NCI-H1105 (cell line): ENCODE measurements around the gene ROBO1.

ENCODE experiments used
- DNase-seq: peaks from one replicate; lab custom pipeline; 2025; lab: John Stamatoyannopoulos, UW

The ROBO1 gene

DNA sequence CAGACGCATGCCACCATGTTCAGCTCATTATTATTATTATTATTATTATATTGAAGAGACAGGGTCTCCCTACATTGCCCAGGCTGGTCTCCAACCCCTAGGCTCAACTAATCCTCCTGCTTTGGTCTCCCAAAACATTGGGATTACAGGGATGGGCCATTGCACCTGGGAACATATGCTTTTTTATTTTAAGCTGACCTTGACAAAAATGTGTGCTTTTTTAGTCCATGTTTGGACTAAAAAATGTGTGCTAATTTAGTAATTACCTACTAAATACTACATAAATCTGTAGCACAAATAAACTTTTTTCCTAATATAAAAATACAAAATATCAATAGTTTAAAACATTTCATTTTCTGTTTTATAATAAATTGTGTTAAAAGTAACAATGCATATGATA is 693.2 kb downstream of the ROBO1 start:
- no peak for DNase-seq

DNA sequence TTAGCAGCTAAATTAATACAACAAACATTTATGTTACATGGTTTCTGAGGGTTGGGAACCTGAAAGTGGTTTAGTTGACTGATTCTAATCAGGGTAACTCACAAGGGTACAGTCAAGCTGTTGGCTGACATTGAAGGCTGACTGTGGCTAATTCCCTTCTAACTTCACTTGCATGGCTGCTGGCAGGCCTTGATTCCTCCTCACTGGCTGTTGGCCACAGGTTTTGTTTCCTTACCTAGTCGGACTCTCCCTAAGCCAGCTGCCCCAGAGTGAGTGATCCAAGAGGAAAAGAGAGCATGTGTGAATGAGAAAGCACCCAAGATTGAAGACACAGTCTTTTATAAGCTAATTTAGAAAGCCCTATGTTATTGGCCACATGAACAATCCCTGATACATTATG is 700.1 kb downstream of the ROBO1 start:
- DNase-seq, result no peak

DNA sequence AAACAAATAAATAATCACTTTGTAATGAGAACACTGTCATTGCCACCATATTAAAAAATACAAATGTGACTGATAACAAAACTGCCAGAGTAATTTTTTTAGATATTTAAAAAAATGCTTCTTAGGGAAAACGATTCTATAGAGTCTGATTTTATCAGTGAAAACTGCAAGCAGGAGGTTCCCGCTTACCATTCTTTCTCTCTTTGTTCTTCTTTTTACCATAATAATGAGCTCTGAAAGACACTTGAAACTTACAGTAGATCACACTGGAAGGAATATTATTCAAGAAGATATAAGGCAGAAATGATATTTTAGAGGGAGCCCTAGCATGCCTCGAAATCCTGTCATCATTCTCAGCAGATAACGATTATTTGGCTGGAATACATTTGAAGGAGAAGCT is 701.3 kb downstream of the ROBO1 start:
- no peak for DNase-seq

DNA sequence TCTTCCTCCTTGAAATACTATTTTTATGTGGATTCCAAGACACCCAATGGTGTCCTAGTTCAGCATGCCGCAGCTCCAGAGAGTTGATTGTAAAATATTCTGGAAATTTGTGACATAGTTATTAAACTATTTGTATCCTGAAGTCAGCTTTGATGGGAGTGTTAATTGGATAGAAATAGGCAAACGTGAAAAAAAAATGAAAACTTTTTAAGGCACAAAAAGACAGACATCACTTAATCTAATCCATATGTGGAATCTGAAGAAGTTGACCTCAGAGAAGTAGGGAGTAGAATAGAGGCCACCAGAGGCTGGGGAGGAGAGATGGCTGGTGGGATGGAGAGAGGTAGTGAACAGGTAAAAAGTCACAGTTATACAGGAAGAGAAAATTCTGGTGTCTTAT is 704.2 kb downstream of the ROBO1 start:
- no peak for DNase-seq

DNA sequence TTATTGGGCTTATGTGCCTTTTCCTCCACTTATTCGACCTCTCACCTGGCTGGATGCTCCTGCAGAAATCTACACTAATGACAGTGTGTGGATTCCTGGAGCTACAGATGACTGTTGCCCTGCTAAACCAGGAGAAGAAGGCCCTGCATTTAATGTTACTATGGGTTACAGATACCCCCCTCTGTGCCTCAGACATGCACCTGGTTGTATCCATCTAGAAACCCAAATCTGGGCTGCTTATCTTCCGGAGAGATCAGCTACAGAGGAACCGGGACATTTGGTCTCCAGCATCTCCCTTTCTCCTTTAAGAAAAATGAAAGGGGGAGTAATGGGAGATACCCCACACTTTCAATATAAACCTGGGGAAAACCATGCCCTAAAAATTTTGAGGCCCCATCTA is 710.0 kb downstream of the ROBO1 start:
- DNase-seq, result no peak

DNA sequence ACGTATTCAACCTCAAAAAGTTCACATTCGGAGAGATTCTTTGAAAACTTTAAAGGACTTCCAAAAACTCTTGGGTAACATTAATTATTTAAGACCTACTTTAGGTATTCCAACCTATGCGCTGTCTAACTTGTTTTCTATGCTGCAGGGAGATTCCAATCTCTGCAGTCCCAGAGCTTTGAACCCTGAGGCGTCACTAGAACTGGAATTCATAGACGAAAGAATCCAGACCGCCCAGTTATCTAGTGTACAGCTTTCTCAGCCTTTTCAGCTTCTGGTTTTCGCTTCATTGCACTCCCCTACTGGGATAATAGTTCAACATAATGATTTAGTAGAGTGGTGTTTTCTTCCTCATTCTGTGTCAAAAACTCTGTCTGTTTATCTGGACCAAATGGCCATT is 711.3 kb downstream of the ROBO1 start:
- DNase-seq, result no peak

DNA sequence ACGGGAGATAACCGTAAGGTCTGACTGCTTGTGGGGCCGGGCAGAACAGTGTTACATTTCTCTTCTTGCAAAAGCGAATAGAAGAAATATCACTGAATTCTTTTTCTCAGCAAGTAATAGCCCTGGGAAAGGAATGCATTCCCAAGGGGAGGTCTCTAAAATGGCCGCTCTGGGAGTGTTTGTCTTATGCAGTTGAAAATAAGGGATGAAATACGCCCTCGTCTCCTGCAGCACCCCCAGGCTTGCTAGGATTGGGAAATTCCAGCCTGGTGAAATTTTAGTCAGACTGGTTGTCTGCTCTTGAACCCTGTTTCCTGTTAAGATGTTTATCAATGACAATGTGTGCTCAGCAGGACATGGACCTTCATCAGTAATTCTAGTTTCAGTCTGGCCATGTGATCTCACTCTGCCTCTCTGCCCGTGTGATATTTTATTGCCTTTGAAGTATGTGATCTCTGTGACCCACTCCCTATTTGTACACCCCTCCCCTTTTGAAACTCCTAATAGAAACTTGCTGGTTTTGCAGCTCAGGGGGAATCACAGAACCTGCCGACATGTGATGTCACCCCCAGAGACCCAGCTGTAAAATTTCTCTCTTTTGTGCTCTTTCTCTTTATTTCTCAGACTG is 715.6 kb downstream of the ROBO1 start:
- no peak for DNase-seq

DNA sequence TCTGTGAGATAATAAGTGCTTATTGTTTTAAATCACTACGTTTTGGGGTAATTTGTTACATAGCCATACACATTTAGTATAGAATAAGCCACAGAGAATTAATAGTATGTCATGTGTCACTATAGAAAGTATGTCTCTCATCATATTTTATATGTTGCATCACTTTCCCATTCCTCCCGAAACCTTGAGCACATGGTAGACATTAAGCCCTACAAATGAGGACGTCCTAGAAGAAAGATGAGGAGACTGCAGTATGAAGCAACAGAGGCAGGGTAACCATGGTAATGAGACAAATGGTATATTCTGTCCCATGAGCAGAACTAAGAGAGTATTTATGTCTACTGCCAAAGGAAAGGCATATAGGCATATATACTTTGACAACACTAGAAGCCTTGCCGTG is 720.2 kb downstream of the ROBO1 start:
- DNase-seq, result no peak

DNA sequence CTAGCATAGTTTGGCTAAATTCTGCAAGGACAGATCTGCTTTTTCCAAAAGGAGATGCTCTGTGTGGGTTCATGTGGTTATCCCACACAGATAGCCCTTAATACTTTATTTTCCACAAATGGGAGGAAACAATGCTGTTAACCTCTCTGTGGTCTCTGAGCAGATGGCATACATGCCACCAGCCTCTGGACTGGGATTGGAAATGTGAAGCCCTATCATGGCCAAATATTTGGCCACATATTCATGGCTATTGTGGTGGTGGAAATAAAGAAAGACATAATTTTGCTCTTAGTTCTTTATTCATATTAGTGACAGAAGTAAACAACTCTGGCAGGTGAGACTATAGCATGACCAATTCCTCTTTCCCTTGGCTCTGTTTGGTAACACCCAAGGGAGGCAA is 726.2 kb downstream of the ROBO1 start:
- no peak for DNase-seq

DNA sequence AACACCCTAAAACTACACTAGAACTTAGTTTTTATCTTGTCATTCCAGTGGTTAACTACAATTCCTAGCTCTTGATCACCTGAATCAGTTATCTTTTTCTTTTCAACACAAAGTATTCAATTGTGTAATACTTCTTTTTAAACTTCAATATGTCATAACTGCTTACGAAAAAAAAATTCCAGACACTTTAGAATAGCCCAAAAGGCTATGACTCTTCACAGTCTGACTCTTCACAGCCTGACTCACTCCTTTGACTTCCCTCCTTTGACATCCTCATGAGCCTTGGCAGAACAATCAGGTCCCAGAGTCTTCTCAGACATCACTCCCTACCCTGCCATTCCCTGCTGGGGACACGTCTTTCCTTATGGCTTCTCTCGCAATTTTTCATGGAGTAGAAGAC is 727.1 kb downstream of the ROBO1 start:
- DNase-seq, result no peak

DNA sequence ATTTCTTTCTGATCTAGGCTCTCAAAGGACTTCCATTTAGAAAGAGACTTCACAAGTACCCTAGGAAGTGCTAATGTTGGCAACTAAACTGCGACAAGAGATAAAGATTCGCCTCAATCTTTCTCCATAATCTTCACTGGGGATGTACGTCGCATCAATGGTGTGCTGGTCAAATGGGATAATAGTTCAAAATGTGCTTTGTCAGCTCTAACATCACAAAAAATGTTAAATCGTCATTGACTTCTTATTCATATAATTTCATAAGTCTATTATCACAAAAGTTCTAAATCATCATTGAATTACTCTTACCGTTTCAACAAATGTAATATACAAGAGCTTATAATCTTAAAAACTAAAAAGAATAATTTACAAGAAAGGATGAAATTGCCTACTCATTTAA is 727.7 kb downstream of the ROBO1 start:
- DNase-seq, result no peak

DNA sequence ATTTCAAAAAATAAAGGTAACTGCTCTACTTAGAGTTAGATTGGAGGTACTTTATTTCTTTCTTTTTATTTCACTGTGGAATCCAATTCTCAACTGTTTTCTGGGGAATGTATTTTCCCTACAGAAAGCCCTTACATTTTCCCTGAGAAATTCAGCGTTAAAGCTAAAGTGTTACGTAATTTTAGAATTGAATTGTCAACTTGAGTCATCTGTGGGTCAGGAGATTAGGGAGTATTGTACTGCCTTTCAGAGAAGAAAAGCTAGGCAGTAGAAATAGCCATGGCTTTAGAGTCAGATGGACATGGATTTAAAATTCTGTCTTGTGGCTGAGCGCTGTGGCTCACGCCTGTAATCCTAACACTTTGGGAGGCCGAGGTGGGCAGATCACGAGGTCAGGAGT is 728.6 kb downstream of the ROBO1 start:
- no peak for DNase-seq

DNA sequence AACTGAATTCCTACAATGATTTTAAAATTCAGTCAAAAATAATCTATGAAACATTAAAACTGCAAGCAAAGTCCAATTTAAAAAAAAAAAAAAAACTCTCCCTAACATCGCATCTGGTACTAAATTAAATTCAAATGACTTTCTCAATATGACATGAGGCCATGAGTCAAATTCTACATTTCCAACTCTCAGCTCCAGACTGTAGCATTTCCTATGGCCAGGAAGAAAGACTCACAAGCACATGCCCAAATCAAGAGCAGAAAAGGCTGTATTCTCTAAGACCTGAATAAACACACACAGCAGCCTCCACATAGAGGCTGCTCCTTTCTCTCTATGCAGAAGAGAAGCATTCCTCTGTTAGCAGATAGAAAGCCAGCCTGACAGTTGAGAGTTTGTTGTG is 729.2 kb downstream of the ROBO1 start:
- no peak for DNase-seq

DNA sequence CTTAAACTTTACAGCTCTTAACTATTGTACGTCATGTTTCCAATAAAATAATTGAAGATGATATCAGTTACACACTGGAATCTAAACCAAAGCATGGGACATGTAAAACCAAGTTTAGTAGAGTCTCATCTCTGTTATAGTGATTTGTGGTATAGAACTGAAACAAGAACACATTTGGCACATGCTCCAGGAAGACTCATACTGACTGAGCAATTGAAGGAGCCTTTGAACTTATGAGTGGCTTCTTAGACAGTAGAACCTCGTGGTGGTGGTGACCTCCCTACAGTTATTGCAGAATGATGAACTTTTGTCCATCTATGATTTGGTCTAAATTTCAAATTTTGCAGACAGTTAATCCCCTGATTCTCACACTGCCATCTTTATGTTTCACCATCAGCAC is 729.7 kb downstream of the ROBO1 start:
- no peak for DNase-seq

DNA sequence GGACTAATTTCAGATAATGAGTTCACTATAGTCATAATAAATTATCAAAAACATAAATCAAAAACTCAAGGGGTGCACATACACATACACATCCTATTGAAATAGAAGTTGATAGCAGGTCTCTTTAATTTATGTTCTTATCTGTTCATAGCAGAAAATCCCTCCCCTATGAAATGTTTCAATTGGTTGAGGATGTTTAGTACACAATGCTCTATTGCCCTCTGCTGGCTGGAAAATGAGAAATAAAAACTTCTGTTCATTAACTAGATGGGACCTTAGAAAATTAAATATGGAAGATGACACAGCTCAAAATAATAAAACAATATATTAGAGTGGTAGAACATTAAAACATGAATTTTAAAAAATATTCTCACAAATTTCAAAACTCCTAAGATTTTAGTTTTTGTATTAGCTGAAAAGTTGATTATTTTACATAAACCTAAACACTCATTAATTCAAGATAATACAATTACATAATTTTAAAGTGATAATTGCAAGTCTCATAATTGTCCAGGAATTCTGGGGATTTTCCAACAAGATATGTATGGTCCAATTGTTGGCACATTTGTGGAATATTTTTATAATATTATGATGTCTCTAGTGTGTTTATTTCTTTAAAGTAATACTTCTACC is 735.0 kb downstream of the ROBO1 start:
- peak; percentile 35 for DNase-seq

DNA sequence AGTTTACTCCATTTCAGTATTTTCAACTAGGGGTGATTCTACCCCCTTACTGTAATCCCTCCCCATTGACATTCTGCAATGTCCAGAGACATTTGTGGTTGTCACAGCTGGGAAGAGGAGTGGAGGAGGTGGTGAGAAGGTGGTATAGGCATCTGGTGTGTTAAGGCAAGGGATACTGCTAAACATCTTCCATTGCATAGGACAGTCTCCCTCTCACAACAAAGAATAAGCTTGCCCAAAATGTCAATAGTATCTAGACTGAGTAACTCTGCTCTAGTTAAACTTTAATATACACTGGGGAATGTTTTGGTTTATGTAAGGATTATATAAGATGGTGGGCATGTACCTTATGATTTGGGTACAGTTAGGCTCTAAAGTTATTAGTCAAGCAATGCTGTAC is 737.6 kb downstream of the ROBO1 start:
- no peak for DNase-seq

DNA sequence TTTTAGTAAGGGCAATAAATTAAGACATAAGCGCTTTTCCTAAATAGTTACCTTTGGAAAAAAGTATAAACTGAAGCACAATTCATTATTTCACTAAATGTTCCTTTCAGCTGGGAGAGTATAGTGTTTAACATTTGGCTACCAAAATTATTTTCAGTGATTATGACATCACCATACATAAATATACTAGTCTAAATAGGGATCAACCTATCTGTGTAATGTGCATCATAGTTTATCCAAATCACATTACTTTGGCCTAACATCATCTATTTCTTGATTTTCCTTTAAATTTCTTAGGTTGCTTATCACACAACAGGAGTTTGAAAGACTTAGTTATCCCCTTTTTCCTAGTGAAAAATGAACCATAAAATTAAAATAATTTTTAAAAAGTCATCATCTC is 738.9 kb downstream of the ROBO1 start:
- DNase-seq, result no peak

DNA sequence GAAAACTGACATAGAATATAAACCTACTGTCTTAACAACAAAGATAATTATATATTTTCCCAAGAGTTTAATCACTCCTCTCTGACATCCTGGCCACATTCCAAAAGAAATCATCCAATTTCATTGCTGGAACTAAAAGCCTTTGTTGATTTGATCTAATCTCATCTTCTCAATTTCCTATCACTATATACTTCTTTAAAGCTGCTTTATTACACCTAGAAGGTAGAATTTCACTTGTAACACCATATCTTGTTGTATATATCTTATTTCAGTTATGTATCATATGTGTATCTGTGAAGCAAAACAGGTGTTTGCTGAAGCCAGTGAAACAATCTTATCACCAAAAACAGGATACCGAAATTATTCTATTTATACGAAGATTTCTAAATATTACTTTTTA is 740.2 kb downstream of the ROBO1 start:
- peak; percentile 53 for DNase-seq

DNA sequence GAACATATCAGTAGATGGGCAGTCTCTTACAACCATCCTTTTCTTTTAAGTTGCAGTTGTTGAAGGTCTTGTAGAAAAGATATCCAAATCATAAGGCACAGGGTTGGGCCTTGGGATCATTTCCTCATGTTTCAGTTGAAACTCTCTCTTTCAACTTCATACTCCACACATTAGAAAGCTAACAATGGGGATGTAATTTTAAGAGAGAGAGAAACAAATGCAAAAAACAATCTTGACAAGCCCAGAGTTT is 747.9 kb downstream of the ROBO1 start:
- DNase-seq, result no peak

DNA sequence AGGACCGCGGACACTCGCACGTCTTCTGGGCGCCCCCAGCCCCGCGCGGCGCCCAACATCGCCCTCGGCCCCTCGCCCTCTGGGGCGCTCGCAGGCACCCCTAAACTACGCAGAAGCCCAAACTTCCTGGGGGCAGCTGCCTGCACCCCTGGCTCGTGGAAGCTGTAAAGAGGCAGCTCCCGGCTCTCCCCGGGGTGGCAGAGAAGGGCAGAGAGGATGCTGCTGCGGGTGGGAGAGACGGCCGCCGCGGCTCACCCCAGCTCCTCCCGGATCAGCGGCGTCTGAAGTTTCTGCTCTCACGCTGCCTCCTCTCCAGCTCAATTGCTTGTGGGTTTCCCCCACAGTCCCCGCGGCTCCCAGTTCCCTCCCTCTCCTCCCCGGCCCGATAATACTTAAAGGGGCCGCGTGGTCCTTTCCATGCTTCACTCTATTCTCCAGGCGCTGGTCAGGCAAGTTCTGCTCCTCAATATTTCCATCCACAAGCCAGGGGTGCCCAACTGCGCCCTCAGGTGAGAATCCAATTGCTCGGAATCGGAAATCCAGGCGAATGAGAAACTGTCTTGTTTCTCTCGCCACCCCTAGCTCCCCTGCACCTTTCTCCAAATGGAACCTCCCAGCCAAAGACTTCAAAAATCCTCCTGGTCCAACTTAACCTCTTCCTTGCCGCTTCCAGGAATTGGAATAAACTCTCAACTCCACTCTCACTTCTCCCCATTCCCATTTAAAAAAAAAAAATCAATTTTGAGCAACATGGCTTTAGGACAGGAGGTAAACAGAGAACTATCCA is 748.5 kb downstream of the ROBO1 start:
- peak; percentile 77 for DNase-seq

DNA sequence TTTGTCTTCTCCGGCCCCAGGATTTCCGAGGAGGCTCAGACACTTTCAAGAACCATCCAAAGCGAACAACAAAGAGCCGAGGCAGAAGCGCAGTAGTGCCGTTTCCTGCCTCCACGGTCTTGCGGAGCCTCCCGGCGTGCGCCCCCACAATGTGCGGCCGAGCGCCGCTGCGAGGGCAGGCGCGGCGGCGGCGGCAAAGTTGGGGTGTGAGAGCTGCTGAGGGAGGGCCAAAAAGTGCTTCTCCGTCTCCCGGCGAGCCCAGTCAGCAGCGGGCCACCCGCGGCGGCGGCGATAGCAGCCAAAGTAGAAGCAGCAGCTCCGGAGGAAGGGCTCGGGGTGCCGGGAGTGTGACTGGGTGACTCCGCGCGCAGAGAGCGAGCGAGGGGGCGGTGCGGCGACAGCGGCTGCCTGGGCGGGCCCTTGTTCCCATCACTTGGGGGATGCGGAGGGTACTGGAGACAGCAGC is 749.1 kb downstream of the ROBO1 start:
- DNase-seq, result peak; percentile 48

DNA sequence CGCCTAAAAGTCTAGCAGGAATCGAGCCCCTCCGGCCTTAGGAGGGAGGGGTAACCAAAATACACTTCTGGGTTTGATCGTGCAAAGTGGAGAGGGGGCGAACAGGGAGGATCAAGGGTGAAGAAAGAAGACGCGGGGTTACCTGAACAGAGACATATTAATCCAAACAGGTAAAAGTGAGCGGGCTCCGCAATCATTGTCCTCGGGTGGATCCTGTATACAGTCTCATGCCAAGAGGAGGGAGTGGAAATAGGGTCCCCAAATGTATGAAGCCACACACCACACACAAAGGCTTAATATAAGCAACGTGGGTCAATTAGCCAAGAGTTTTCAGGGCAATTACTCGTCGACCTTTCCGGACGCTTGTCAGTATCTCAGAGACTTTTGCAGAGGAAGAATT is 749.5 kb downstream of the ROBO1 start:
- DNase-seq, result no peak

DNA sequence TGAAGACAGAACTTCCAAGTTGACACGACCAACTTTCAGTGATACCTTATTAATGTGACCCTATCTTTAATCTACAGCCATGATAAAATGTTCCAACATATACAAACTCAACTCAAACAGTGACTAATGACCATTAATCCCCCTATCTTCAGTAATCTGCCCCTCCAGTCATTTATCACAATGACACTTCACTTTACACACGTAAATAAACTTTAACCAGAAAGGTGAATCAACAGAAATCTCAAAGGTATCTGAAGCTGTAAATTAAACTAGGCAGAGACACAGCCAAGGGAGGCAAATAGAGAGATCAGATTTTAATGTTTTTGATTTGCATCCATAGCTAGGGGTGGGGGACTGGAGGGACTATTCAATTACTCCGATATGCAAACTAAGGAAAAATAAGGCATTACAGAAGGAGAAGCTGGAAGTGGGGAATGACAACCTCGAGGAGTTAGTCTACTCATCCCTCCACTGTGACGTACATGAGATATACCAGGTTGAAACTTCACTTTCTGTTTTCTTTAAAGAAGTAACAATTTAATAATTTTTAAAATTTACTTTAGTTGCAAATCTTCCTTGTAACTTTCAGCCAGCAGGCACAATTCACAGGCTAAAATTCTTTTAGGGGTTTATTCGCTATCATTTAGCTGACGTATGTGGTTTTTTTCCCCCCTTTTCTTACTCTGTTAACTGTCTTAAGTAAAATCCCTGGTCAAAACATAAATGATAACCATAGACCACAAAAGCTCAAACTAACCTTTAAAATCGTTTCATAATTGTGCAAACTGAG is 751.0 kb downstream of the ROBO1 start:
- no peak for DNase-seq
